Measurements from ENCODE around the gene ATN1. TPM values are rescaled to one million over a fixed set of nuclear protein-coding genes. Genes with fewer than 3 reads are reported as not detected.

ATN1 gene
- total and polyA plus RNA-seq, 9 of the 15 experiments (the other 6 are each of a cell fraction or from before 2014, with no cell fraction given) = 0.15 to 49.8 (median 2.7) TPM

DNA sequence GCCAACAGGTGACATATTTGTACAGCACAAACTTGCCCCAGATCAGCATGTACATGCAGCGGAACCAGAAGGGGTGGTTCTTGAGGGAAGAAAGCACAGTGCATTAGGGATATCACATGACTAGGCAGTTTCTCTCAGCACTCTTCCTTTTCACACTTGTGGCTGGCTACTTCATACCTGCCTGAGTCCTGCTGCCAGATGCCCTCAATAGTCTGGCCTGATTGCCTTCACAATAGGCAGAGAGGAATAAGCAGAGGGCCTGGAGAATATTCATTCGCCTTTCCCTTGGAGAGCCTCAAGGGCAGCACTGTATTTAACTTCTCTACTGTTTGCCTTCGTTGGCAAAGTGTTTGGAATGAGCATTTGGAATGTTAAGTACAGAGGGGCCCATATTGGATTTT, 50.9 kb downstream of the ATN1 start:
- Histone ChIP-seq H3K4me3 (no peak overlapping the region), H3K27ac (ENCODE audit: extremely low read depth, low read depth, low read length) (peak overlapping the region; percentile 57; the same call in 2 of the 3 replicates), H3K79me2 (ENCODE audit: control insufficient read depth, insufficient read depth, low read length) (peaks cover 9% of the 10 kb centered on the region), H3K4me2 (ENCODE audit: insufficient read depth, low read length) (no peak overlapping the region), H3K9me1 (ENCODE audit: control insufficient read depth, insufficient read depth, low read length) (no peaks in the 10 kb centered on the region), H3K4me1 (replicated peaks in 1 of 2; ENCODE audit: control insufficient read depth in 2 of 2, insufficient read depth in 2 of 2, low read length in 2 of 2) (peaks cover 0 to 4% of the 10 kb centered on the region in 2 experiments; a peak in 1 of 5 replicates), H3K9me3 (replicated peaks; ENCODE audit: control insufficient read depth, insufficient read depth, low read depth, low read length) (no peaks in the 10 kb centered on the region), H3K36me3 (ENCODE audit: control insufficient read depth, insufficient read depth, low read length) (peaks cover 95% of the 10 kb centered on the region), H4K20me1 (replicated peaks; ENCODE audit: control insufficient read depth, insufficient read depth, low read length) (no peaks in the 10 kb centered on the region), H2AFZ (ENCODE audit: low read depth, low read length) (no peak overlapping the region), H3K9ac (ENCODE audit: insufficient read depth in 1 of 2, low read depth in 2 of 2, low read length in 2 of 2) (no peak overlapping the region), H3K27me3 (ENCODE audit: control insufficient read depth in 2 of 2, insufficient read depth in 2 of 2, low read length in 2 of 2) (no peaks in the 10 kb centered on the region)
- FAIRE-seq (no peak), DNase-seq (ENCODE audit: extremely low read depth in 1 of 4, low spot score in 3 of 4) (no peak), ATAC-seq (peak; percentile 64)
- BruUV-seq (replicated peaks) = no TSS peak
- intact Hi-C loops (cut with micrococcal nuclease) (no loop called here), in situ Hi-C loops (cut with MboI) (no loop called here)
- ChIA-PET POLR2A (interaction anchor here (0.7 to 1.4 kb wide), 3 partner anchors 10 to 39 kb away, joined by 3 to 4 read pairs (median 3); no protein-coding TSS in a partner anchor), CTCF (ENCODE audit: low intra/inter-chr PET ratio) (no interaction called here)
- 73% methylated on average over 3 of the region's 3 CpGs for WGBS (ENCODE audit: insufficient coverage, low coverage, missing lambda C conversion rate)
- TF ChIP-seq TOE1 (IDR thresholded peaks at IDR 0.05; ENCODE audit: borderline replicate concordance) (no peak), TOE1 (CRISPR knock-in tag; IDR thresholded peaks at IDR 0.05; ENCODE audit: borderline replicate concordance, low read depth) (no peak), NFE2 (IDR thresholded peaks at IDR 0.05; ENCODE audit: low read depth) (peak; percentile 67), POLR2A (conservative IDR thresholded peaks at IDR 0.05) (peak; percentile 28; the same call in 1 of the 2 replicates), MAFG (tag; conservative IDR thresholded peaks at IDR 0.05) (peak; percentile 76), NEUROD1 (IDR thresholded peaks at IDR 0.05; ENCODE audit: borderline replicate concordance, low read depth, low read length, partially characterized antibody) (no peak), HMG20A (CRISPR knock-in tag; conservative IDR thresholded peaks at IDR 0.05) (no peak), HSF4 (CRISPR knock-in tag; IDR thresholded peaks at IDR 0.05; ENCODE audit: borderline replicate concordance) (no peak)
- TF ChIP-seq, protein P1, sequence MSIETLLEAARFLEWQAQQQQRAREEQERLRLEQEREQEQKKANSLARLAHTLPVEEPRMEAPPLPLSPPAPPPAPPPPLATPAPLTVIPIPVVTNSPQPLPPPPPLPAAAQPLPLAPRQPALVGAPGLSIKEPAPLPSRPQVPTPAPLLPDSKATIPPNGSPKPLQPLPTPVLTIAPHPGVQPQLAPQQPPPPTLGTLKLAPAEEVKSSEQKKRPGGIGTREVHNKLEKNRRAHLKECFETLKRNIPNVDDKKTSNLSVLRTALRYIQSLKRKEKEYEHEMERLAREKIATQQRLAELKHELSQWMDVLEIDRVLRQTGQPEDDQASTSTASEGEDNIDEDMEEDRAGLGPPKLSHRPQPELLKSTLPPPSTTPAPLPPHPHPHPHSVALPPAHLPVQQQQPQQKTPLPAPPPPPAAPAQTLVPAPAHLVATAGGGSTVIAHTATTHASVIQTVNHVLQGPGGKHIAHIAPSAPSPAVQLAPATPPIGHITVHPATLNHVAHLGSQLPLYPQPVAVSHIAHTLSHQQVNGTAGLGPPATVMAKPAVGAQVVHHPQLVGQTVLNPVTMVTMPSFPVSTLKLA (conservative IDR thresholded peaks at IDR 0.05) = no peak
- TF ChIP-seq, protein P2, sequence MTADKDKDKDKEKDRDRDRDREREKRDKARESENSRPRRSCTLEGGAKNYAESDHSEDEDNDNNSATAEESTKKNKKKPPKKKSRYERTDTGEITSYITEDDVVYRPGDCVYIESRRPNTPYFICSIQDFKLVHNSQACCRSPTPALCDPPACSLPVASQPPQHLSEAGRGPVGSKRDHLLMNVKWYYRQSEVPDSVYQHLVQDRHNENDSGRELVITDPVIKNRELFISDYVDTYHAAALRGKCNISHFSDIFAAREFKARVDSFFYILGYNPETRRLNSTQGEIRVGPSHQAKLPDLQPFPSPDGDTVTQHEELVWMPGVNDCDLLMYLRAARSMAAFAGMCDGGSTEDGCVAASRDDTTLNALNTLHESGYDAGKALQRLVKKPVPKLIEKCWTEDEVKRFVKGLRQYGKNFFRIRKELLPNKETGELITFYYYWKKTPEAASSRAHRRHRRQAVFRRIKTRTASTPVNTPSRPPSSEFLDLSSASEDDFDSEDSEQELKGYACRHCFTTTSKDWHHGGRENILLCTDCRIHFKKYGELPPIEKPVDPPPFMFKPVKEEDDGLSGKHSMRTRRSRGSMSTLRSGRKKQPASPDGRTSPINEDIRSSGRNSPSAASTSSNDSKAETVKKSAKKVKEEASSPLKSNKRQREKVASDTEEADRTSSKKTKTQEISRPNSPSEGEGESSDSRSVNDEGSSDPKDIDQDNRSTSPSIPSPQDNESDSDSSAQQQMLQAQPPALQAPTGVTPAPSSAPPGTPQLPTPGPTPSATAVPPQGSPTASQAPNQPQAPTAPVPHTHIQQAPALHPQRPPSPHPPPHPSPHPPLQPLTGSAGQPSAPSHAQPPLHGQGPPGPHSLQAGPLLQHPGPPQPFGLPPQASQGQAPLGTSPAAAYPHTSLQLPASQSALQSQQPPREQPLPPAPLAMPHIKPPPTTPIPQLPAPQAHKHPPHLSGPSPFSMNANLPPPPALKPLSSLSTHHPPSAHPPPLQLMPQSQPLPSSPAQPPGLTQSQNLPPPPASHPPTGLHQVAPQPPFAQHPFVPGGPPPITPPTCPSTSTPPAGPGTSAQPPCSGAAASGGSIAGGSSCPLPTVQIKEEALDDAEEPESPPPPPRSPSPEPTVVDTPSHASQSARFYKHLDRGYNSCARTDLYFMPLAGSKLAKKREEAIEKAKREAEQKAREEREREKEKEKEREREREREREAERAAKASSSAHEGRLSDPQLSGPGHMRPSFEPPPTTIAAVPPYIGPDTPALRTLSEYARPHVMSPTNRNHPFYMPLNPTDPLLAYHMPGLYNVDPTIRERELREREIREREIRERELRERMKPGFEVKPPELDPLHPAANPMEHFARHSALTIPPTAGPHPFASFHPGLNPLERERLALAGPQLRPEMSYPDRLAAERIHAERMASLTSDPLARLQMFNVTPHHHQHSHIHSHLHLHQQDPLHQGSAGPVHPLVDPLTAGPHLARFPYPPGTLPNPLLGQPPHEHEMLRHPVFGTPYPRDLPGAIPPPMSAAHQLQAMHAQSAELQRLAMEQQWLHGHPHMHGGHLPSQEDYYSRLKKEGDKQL (CRISPR knock-in tag; IDR thresholded peaks at IDR 0.05; ENCODE audit: borderline replicate concordance) = no peak
- TF ChIP-seq, protein P3, sequence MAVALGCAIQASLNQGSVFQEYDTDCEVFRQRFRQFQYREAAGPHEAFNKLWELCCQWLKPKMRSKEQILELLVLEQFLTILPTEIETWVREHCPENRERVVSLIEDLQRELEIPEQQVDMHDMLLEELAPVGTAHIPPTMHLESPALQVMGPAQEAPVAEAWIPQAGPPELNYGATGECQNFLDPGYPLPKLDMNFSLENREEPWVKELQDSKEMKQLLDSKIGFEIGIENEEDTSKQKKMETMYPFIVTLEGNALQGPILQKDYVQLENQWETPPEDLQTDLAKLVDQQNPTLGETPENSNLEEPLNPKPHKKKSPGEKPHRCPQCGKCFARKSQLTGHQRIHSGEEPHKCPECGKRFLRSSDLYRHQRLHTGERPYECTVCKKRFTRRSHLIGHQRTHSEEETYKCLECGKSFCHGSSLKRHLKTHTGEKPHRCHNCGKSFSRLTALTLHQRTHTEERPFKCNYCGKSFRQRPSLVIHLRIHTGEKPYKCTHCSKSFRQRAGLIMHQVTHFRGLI (CRISPR knock-in tag; IDR thresholded peaks at IDR 0.05) = no peak

All from K562 (cell line).